K562 (cell line): ENCODE results near the gene ADGRG1. TPM values are rescaled to one million over a fixed set of nuclear protein-coding genes. Genes with fewer than 3 reads are reported as not detected.
A peak's percentile ranks its signal among the peaks of the same experiment; 100 is the strongest.

Source experiments
- FOSL1 ChIP-seq: fragments of 200-800 bp; sonication (Bioruptor generic); conservative IDR thresholded peaks from 2 replicates; pipeline ENCODE4 v1.6.1; 2016; ENCODE audit warnings: missing genetic modification characterization, missing compliant biosample characterization
- HMG20B ChIP-seq: fragments of 250-450 bp; sonication (Bioruptor Pico); IDR thresholded peaks from 2 replicates; pipeline ENCODE4 v1.5.0; 2021; ENCODE audit warnings: mild to moderate bottlenecking
- NCOA1 ChIP-seq: fragments of 450-650 bp; IDR thresholded peaks from 2 replicates; pipeline ENCODE4 v1.6.1; 2016; ENCODE audit warnings: low read depth
- NCOA4 ChIP-seq: fragments of 450-650 bp; IDR thresholded peaks from 2 replicates; pipeline ENCODE4 v1.6.1; 2018; ENCODE audit warnings: mild to moderate bottlenecking; ENCODE audit not compliant: partially characterized antibody
- NCOR1 ChIP-seq: fragments of 450-650 bp; IDR thresholded peaks from 2 replicates; pipeline ENCODE4 v1.6.1; 2016; ENCODE audit warnings: mild to moderate bottlenecking, moderate library complexity
- SAFB ChIP-seq: fragments of 200-400 bp; formaldehyde crosslinking; IDR thresholded peaks from 2 replicates; pipeline ENCODE4 v1.6.1; 2017; ENCODE audit warnings: low read depth, low read length, borderline replicate concordance
- SPI1 ChIP-seq: IDR thresholded peaks from 2 replicates; pipeline ENCODE4 v1.6.1; 2011; ENCODE audit warnings: low read depth, low read length, control low read depth, borderline replicate concordance
- SREBF2 ChIP-seq: sonication (generic); formaldehyde crosslinking; IDR thresholded peaks from 2 replicates; pipeline ENCODE4 v1.4.0; 2020; ENCODE audit warnings: mild to moderate bottlenecking, missing genetic modification reagents
- SRF ChIP-seq, 2 experiments: fragments of 250-450, 450-650 bp in 1 of 2; sonication (Bioruptor Pico) in 1 of 2; sonication (generic) in 1 of 2; formaldehyde crosslinking; IDR thresholded peaks; 2 replicates each; pipeline versions ENCODE4 v1.5.0 to v1.5.1; 2020 to 2022; ENCODE audit warnings: mild to moderate bottlenecking in 1 of 2, missing genetic modification reagents in 1 of 2
- TAF7 ChIP-seq: fragments of 450-650 bp; IDR thresholded peaks from 2 replicates; pipeline ENCODE4 v1.6.1; 2016; ENCODE audit warnings: missing genetic modification characterization, missing compliant biosample characterization
- TCF7L2 ChIP-seq: fragments of 150-350 bp; IDR thresholded peaks from 2 replicates; pipeline ENCODE4 v1.6.1; 2016; ENCODE audit warnings: low read depth, mild to moderate bottlenecking, low read length, moderate library complexity
- XRCC3 ChIP-seq: fragments of 450-650 bp; IDR thresholded peaks from 2 replicates; pipeline ENCODE4 v1.6.1; 2017; ENCODE audit warnings: mild to moderate bottlenecking, moderate library complexity
- XRCC4 ChIP-seq: IDR thresholded peaks from one replicate; pipeline ENCODE4 v1.6.1; 2011; ENCODE audit not compliant: insufficient read depth, insufficient read length; ENCODE audit errors: extremely low read depth
- ZBTB7A ChIP-seq: IDR thresholded peaks from 2 replicates; pipeline ENCODE4 v1.6.1; 2011; ENCODE audit warnings: low read depth, mild to moderate bottlenecking, low read length, moderate library complexity, borderline replicate concordance; ENCODE audit not compliant: control insufficient read depth
- ZFP1 ChIP-seq: fragments of 450-650 bp; formaldehyde crosslinking; IDR thresholded peaks from 2 replicates; pipeline ENCODE4 v1.4.0; 2020; ENCODE audit warnings: mild to moderate bottlenecking, mixed read lengths
- polyA plus RNA-seq, 8 experiments: library from polyadenylated mRNA; depleted of rRNA in 4 of 8; stranded (reverse) in 5 of 8; unstranded in 3 of 8; fragments of >200 nt; fragmentation: Nextera tagmentation in 2 of 8; fragmentation: Illumina TruSeq in 1 of 8; extraction: Ambion mirVana in 2 of 8; extraction: Trizol in 1 of 8; gene quantifications; 2 replicates each; pipeline versions ENCODE4 v1.2.1 to v1.2.3, GENCODE V29; 2011 to 2014; ENCODE audit warnings: inconsistent platforms in 1 of 8, missing spikeins in 1 of 8
- total RNA-seq, 7 experiments: library from RNA; depleted of rRNA in 6 of 7; stranded (reverse); fragments of >200 nt in 6 of 7; fragmentation: Illumina TruSeq in 2 of 7; extraction: Trizol in 2 of 7; gene quantifications; 2 replicates each; pipeline versions ENCODE4 v1.2.1 to v1.2.3, GENCODE V29; 2011 to 2021; ENCODE audit warnings: low replicate concordance in 1 of 7
- TF ChIP-seq, protein P1 (sequence below): fragments of 250-450 bp; sonication (Bioruptor Pico); IDR thresholded peaks from 2 replicates; pipeline ENCODE4 v1.4.0; 2020; ENCODE audit warnings: mild to moderate bottlenecking, moderate library complexity
- TF ChIP-seq, protein P2 (sequence below): fragments of 450-650 bp; IDR thresholded peaks from 2 replicates; pipeline ENCODE4 v1.6.1; 2014; ENCODE audit warnings: low read depth, mild to moderate bottlenecking, moderate library complexity, borderline replicate concordance
- TF ChIP-seq, protein P3 (sequence below): sonication (generic); formaldehyde crosslinking; IDR thresholded peaks from 2 replicates; pipeline ENCODE4 v1.8.1; 2022; ENCODE audit warnings: missing genetic modification reagents
- TF ChIP-seq, protein P4 (sequence below): fragments of 250-450 bp; sonication (Bioruptor Pico); IDR thresholded peaks from 2 replicates; pipeline ENCODE4 v1.4.0; 2020; ENCODE audit warnings: mild to moderate bottlenecking, moderate library complexity, borderline replicate concordance

ADGRG1 gene
- total and polyA plus RNA-seq, 9 of the 15 experiments (the other 6 are each of a cell fraction or from before 2014, with no cell fraction given) = 0.04 to 0.31 (median 0.16) TPM; not detected in 6

DNA sequence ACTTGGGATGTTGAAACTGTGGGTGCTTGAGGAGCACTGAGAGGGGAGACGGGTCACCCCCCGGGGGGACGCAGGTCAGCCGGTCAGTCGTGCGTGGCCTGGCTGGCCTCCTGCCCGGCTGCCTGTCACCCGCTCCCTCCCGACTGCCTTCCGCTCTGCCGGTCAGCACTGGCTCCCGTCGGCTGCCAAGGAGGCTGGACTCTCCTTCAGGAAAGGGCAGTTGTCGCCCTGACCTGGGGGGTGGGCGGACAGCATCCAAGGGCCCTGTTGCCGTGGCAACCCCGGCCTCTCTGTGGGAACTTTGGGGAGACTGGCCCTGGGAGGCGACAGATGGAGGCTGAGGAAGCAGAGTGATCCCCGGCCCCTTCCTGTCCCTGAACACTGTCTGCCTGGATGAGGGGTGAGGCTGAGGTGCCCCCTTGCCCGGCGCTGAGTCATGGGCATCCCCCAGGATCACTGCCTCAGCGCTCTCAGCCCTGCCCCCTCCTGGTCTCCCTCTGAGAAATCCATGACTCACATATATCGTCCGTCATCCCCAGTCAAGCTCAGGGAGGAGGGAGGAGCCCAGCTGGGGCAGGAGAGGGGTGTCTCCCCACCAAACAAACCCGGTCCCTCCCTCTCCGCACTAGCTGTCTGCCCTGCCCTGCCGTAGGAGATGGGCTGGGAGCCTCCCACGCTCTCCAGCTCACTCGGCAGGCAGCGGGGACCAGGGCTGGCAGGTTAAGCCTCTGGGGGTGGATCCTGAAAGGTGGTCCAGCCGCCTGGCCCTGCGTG lies at the start of gene ADGRG1 (continued):
- TF ChIP-seq SREBF2 (no peak), NCOR1 (no peak), XRCC3 (no peak), SRF (CRISPR knock-in tag; IDR thresholded peaks at IDR 0.05) (peak in 1 of 2 experiments; percentile 65; a peak in 1 of 4 replicates), ZBTB7A (0 out of 2 replicates have a peak, but pooled peaks have one; percentile 35), XRCC4 (no peak), FOSL1 (tag) (peak; percentile 91), ZFP1 (CRISPR knock-in tag) (no peak), TAF7 (no peak), HMG20B (no peak), SPI1 (no peak), TCF7L2 (no peak), SAFB (no peak), NCOA4 (no peak), NCOA1 (no peak)
- TF ChIP-seq, protein P1, sequence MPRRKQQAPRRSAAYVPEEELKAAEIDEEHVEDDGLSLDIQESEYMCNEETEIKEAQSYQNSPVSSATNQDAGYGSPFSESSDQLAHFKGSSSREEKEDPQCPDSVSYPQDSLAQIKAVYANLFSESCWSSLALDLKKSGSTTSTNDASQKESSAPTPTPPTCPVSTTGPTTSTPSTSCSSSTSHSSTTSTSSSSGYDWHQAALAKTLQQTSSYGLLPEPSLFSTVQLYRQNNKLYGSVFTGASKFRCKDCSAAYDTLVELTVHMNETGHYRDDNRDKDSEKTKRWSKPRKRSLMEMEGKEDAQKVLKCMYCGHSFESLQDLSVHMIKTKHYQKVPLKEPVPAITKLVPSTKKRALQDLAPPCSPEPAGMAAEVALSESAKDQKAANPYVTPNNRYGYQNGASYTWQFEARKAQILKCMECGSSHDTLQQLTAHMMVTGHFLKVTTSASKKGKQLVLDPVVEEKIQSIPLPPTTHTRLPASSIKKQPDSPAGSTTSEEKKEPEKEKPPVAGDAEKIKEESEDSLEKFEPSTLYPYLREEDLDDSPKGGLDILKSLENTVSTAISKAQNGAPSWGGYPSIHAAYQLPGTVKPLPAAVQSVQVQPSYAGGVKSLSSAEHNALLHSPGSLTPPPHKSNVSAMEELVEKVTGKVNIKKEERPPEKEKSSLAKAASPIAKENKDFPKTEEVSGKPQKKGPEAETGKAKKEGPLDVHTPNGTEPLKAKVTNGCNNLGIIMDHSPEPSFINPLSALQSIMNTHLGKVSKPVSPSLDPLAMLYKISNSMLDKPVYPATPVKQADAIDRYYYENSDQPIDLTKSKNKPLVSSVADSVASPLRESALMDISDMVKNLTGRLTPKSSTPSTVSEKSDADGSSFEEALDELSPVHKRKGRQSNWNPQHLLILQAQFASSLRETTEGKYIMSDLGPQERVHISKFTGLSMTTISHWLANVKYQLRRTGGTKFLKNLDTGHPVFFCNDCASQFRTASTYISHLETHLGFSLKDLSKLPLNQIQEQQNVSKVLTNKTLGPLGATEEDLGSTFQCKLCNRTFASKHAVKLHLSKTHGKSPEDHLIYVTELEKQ (CRISPR knock-in tag) = no peak
- TF ChIP-seq, protein P2, sequence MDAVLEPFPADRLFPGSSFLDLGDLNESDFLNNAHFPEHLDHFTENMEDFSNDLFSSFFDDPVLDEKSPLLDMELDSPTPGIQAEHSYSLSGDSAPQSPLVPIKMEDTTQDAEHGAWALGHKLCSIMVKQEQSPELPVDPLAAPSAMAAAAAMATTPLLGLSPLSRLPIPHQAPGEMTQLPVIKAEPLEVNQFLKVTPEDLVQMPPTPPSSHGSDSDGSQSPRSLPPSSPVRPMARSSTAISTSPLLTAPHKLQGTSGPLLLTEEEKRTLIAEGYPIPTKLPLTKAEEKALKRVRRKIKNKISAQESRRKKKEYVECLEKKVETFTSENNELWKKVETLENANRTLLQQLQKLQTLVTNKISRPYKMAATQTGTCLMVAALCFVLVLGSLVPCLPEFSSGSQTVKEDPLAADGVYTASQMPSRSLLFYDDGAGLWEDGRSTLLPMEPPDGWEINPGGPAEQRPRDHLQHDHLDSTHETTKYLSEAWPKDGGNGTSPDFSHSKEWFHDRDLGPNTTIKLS = 0 out of 2 replicates have a peak, but pooled peaks have one; percentile 28
- TF ChIP-seq, protein P3, sequence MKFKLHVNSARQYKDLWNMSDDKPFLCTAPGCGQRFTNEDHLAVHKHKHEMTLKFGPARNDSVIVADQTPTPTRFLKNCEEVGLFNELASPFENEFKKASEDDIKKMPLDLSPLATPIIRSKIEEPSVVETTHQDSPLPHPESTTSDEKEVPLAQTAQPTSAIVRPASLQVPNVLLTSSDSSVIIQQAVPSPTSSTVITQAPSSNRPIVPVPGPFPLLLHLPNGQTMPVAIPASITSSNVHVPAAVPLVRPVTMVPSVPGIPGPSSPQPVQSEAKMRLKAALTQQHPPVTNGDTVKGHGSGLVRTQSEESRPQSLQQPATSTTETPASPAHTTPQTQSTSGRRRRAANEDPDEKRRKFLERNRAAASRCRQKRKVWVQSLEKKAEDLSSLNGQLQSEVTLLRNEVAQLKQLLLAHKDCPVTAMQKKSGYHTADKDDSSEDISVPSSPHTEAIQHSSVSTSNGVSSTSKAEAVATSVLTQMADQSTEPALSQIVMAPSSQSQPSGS (CRISPR knock-in tag) = no peak
- TF ChIP-seq, protein P4, sequence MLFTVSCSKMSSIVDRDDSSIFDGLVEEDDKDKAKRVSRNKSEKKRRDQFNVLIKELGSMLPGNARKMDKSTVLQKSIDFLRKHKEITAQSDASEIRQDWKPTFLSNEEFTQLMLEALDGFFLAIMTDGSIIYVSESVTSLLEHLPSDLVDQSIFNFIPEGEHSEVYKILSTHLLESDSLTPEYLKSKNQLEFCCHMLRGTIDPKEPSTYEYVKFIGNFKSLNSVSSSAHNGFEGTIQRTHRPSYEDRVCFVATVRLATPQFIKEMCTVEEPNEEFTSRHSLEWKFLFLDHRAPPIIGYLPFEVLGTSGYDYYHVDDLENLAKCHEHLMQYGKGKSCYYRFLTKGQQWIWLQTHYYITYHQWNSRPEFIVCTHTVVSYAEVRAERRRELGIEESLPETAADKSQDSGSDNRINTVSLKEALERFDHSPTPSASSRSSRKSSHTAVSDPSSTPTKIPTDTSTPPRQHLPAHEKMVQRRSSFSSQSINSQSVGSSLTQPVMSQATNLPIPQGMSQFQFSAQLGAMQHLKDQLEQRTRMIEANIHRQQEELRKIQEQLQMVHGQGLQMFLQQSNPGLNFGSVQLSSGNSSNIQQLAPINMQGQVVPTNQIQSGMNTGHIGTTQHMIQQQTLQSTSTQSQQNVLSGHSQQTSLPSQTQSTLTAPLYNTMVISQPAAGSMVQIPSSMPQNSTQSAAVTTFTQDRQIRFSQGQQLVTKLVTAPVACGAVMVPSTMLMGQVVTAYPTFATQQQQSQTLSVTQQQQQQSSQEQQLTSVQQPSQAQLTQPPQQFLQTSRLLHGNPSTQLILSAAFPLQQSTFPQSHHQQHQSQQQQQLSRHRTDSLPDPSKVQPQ = no peak
